GM19193 (cell line): Measurements from ENCODE around the gene MEMO1.

Source experiments
- POLR2A ChIP-seq: IDR thresholded peaks from 4 replicates; pipeline ENCODE4 v1.6.1; 2011; ENCODE audit not compliant: insufficient read depth, insufficient read length; ENCODE audit errors: extremely low read depth

Gene MEMO1

GRCh38 chr2:31937741-31938140 is 73.1 kb downstream of the MEMO1 start:
- no peak for TF ChIP-seq POLR2A

DNA sequence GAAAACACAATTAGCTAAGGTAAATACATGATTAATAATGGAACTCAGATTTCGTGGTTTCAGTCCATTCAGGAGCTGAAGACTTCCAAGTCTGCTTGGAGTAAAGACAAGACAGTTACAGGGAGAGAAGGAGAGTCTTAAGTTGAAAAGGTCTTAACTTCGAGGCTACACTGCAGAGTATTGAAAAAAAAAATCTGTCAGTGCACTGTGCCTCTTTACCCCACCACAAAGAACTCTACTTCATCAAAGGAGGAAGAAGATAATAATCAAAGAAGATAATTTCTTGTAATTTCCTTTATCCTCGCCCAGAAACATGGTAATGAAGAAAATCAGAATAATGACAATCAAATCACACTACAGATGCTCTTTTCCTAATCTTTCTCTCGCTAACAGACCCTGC is 75.4 kb downstream of the MEMO1 start:
- TF ChIP-seq POLR2A, result no peak

DNA sequence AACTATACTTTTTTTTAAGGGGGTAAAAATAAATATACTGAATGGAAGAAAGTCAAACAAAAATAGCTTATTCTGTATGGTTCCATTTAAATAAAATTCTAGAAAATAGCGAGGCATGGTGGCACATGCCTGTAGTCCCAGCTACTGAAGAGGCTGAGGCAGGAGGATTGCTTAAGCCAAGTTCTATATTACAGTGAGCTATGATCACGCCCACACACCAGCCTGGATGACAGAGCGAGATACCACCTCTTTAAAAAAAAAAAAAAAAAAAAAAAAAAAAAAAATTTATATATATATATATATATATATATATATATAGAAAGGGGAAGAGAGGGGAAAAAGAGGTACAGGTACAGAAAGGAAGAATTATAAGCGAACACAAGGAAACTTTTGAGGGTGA is 77.7 kb downstream of the MEMO1 start:
- no peak for TF ChIP-seq POLR2A

- TF ChIP-seq POLR2A, result no peak
Measured at GRCh38 chr2:31932589-31932988, 78.2 kb downstream of the MEMO1 start.

DNA sequence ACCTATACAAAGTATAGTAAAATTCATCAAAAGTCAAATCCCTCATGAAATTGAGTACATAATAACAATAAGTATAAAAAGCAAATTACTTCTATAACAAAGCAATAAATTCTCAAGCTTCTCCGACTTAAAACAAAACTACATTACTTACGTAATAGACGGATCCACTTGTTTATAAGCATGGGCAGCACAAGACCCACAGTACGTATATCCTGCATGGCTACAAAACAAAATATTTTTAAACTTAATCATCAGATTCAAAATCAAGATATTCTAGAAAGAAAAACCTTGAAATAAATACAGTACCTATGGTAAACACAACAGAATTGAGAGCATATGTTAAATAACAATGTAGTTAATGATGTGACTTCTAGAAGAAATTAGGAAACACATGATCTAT is 78.9 kb downstream of the MEMO1 start:
- no peak for TF ChIP-seq POLR2A

DNA sequence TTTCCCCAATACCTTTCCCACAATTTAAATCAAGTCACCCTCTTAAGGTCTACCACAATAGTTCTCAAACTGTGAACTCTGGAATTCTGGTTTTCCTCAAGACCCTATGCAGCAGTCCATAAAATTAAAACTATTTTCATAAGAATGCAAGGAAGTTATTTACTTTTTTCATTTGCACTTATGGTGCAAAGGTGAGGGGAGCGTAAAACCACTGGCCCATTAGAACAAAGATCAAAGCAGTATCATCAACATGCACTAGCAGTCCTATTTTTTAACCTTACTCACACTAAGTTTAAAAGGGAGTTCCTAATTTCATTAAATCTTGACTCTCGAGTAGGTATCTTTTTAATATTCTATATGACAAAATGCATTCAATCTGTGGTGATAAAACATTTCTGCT is 85.3 kb downstream of the MEMO1 start:
- TF ChIP-seq POLR2A, result no peak

GRCh38 chr2:31923662-31924061 is 87.1 kb downstream of the MEMO1 start:
- no peak for TF ChIP-seq POLR2A

DNA sequence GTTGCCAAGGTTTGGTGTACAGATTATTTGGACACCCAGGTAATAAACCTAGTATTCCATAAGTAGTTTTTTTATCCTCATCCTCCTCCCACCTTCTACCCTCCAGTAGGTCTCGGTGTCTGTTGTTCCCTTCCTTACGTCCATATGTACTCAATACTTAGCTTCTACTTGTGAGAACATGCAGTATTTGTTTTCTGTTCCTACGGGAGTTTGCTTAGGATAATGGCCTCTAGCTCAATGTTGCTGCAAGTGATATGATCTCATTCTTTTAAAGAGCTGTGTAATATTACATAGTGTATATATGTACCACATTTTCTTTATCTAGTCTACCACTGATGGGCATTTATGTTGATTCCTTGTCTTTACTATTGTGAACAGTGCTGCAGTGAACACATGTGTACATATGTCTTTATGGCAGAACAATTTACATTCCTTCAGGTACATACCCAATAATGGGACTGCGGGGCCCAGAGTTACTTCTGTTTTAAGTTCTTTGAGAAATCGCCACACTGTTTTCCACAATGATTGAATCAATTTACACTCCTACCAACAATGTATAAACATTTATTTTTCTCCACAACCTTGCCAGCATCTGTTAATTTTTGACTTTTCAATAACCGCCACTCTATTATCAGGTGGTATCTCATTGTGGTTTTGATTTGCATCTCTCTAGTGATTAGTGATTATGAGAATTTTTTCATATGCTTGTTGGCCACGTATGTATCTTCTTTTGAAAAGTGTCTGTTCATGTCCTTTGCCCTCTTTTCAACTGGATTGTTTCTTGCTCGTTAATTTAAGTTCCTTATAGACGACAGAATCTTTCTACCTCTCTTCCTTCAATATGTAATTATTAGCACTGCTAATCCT is 88.0 kb downstream of the MEMO1 start:
- TF ChIP-seq POLR2A, result no peak

DNA sequence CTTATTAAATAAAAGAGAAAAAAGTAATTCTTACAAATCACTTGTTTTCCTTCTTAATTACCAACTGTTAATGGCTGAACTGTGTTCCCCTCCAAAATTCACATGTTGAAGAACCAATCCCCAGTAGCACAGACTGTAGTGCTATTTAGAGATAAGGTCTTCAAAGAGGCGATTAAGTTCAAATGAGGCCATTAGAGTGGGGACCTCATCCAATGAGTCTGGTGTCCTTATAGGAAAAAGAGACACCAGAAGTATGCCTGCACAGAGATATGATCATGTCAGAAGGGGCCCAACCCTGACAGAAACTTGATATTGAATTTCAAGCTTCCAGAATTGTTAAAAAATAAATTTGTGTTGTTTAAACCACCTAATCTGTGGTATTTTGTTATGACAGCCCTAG is 89.8 kb downstream of the MEMO1 start:
- no peak for TF ChIP-seq POLR2A

GRCh38 chr2:31919499-31919898 is 91.3 kb downstream of the MEMO1 start:
- TF ChIP-seq POLR2A, result no peak

DNA sequence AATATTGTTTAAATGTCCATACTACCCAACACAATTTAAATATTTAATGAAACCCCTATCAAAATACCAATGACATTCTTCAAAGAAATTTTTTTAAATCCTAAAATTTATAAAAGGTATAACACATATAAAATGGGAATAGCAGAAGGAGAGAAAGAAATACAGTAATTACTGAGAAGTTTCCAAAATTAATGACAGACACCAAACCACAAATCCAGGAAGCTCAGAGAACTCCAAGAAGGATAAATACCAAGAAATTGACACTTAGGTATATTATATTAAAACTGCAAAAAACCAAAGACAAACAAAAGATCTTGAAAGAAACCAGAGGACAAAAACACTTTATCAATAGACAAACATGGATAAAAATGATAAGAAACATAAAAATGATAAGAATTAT is 101.1 kb downstream of the MEMO1 start:
- no peak for TF ChIP-seq POLR2A

- TF ChIP-seq POLR2A, result no peak
Measured at GRCh38 chr2:31903109-31903780, 107.6 kb downstream of the MEMO1 start.

DNA sequence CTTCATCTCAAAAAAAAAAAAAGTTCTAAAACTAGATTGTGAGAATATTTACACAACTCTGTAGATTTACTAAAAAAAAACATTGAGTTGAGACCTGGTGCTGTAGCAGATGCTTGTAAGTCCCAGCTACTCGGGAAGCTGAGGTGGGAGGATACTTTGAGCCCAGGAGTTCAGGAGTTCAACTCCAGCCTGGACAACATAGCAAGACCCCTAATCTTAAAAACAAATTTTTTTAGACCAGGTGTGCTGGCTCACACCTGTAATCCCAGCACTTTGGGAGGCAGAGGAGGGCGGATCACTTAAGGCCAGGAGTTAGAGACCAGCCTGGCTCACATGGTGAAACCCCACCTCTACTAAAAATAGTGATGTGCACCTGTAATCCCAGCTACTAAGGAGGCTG is 108.9 kb downstream of the MEMO1 start:
- TF ChIP-seq POLR2A, result no peak

- no peak for TF ChIP-seq POLR2A
Measured at GRCh38 chr2:31896293-31896692, 114.5 kb downstream of the MEMO1 start.

- TF ChIP-seq POLR2A, result no peak
Measured at GRCh38 chr2:31894656-31895055, 116.2 kb downstream of the MEMO1 start.

GRCh38 chr2:31893094-31893493 is 117.7 kb downstream of the MEMO1 start:
- no peak for TF ChIP-seq POLR2A
